ENCODE measurements around the gene TTC19.
"Not testable (repeated sequence)": the region's sequence is repeated elsewhere in the genome, so short reads cannot be mapped to it uniquely, and the experiment has no call there.

Gene TTC19

DNA sequence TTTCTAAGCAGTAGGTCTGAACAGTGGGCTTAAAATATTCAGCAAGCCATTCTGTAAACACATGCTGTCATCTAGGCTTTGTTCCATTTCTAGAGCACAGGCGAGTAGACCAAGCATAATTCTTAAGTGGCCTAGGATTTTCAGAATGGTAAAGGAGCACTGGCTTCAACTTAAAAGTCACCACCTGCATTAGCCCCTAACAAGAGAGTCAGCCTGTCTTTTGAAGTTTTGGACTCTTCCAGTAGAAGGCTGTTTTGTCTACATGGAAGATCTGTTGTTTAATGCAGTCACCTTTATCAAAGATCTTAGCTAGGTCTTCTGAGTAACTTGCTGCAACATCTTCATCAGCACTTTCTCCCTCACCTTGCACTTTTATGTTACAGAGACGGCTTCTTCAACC, 36.6 kb downstream of the TTC19 start:
- FAIRE-seq: no peak

DNA sequence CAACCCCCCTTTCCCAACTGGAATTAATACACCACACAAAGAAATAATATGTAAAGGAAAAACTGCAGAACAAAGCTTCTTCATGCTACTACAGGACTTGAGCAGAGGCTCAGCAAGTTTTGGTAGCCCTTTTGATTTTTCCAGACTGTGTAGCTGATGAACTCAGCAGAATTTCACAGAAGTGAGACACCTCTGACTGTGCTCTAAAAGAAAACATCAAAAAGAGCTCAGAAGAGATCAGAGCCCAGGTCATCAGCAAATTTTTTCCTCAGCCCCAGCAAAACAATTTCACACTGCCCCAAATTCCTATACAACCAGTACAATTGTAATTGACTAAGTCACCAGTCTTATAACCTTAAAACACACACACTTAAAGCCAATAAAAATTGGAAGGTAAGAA, 38.0 kb downstream of the TTC19 start:
- FAIRE-seq: no peak

DNA sequence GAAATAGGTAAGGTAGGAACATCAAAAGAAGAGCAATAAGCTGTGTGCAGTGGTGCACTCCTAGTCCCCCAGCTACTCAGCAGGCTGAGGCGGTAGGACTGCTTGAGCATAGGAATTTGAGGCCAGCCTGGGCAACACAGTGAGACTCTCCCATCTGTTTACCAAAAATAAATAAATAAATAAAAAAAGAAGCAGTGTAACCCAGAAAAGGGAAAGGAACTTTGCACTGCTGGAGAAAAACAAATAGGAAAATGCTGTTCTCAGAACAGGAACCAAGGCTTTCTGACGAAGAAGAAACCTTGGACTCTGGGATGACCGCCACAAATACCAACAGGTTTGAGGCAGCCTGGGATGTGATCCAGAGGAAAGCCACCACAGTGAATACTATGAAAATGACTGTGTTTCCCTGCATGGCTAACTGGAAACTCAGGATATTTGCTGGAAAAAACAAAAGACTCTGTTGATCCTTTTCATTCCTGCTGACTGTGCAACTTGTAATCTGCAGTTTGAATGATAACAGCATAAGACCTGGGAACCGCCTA, 41.2 kb downstream of the TTC19 start:
- FAIRE-seq: no peak

DNA sequence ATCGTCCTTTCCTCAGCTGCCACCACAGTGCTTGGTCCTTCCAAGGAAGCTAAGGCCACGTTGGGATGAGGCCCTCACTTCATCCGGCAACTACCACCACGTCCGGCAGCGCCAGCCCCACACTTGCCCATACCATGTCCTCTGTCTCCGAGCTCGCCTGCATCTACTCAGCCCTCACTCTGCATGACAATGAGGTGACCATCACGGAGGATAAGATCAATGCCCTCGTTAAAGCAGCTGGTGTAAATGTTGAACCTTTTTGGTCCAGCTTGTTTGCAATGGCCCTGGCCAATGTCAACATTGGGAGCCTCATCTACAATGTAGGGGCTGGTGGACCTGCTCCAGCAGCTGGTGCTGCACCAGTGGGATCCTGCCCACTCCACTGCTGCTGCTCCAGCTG, 44.9 kb downstream of the TTC19 start:
- FAIRE-seq: no peak

DNA sequence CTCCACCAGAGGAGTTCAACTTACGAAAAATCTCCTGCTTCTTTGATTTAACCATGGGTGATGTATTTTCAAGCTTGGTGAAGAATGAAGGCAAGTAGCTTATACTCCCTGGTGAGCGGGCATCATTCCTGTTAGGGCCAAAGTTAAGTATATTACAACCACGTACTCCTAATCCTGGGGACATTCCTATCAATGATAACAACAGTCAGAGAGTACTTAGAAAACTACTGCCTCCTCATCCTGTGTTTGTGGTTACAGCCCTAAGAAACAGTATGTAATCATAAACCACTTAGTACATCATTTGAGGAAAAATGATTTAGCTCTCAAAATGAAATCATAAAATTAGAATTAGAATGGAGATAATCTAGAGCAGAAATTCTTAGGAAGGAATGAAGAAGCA, 47.3 kb downstream of the TTC19 start:
- no peak for FAIRE-seq

DNA sequence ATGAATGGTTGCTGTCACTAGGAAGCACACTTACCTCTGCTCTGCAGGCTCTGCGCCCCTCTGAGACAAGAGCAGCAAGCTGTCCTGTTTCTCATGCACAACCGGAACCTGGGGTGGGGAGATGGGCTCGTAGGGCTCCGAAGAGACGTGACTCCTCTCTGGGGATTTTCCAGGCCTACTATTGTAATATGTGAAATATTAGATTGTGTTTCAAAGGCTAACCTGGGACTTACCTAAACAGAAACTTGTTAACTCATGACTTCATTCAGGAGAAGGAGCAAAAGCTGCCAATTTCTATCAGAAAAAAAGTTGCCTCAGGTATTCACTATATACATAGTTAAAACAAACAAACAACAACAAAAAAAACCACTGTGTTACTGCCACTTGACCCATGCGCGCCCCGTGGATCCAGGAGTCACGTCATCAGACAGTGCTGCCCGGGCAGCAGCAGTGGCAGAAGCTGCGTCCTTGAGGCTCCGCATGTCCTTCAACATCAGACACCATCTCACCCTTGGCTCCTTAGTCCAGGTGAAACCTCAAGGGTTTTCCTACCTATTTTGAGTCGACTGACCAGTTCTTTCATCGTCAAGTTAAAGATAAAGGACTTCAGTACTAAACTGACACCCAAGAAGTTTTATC, 49.3 kb downstream of the TTC19 start:
- no peak for FAIRE-seq

DNA sequence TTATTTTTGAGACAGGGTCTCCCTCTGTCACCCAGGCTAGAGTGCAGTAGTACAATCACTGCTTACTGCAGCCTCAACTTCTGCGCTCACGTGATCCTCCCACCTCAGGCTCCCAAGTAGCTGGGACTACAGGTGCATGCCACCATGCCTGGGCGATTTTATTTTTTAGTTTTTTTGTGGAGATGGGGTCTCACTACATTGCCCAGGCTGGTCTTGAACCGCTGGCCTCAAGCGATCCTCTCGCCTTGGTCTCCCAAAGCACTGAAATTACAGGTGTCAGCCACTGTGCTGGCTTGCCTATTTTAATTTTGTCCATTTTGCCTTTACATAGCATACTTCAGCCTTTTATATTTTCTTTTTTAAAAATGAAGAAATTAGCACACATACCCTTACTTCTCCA, 51.2 kb downstream of the TTC19 start:
- FAIRE-seq: no peak

DNA sequence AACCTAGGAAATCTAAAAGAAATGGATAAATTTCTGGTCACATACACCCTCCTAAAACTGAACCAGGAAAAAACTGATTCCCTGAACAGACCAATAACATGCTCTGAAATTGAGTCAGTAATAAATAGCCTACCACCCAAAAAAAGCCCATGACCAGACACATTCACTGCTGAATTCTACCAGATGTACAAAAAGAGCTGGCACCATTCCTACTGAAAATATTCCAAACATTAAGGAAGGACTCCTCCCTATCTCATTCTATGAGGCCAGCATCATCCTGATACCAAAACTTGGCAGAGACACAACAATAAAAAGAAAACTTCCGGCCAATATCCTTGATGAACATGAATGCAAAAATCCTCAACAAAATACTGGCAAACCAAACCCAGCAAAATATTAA, 52.9 kb downstream of the TTC19 start:
- FAIRE-seq: no peak

DNA sequence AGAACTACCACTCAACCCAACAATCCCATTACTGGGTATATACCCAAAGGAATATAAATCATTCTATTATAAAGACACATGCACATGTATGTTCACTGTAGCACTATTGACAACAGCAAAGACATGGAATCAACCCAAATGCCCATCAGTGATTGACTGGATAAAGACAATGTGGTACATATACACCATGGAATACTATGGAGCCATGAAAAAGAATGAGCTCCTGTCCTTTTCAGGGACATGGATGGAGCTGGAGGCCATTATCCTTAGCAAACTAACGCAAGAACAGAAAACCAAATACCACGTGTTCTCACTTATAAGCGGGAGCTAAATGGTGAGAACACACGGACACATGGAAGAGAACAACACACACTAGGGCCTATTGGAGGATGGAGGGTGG, 55.5 kb downstream of the TTC19 start:
- not testable (repeated sequence) for FAIRE-seq

DNA sequence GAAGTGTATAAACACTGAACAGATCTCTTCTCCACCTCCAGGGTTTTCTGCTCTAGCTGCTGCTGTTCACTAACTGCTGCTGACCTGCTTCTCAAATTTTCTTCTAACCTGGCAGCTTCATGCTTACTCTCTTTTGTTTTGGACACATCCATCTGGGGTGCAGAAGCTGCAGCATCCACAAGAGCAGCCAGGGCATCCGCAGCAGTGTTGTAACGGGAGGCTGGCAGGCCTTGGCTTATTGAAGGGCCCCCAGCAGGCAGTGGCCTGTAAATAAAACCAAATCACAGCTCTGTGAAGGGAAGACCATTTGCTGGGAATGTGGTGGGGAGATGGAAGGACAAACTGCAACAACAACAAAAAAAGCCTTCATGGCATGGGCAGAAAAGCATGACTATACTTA, 62.0 kb downstream of the TTC19 start:
- FAIRE-seq: no peak

DNA sequence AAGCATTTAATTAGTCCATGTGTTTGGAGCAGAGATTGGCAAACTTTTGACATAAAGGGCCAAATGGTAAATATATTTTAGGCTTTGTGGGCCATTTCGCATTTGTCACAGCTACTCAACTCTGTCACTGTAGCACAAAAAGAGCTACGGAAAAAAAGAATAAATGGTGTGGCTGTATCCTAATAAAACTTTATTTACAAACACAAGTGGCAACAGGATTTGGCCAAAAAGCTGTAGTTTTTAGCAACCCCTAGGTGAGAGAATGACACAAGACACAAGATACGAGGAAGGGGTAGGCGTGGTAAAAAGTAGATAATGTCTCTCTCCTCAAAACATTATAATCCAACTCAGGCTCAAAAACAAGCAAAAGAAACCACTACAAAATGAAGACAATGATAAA, 66.5 kb downstream of the TTC19 start:
- FAIRE-seq: no peak

DNA sequence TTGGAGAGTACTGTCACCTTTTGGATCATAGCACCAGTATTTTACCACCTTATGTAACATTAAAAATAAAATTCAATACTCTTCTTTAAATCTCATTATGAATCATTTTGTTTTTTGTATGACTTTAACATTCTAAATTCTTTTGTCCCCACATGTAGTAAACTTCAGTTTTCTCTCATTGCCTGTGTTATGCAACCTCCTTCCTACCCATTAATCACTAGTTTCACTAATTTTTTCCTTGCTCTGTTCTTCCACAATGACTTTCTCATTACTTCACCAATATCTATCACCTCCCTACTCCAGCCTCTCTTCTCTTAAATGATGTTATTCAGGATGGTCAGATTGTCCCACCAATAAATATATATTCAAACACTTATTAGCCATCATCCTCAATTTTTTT, 68.7 kb downstream of the TTC19 start:
- FAIRE-seq: no peak

DNA sequence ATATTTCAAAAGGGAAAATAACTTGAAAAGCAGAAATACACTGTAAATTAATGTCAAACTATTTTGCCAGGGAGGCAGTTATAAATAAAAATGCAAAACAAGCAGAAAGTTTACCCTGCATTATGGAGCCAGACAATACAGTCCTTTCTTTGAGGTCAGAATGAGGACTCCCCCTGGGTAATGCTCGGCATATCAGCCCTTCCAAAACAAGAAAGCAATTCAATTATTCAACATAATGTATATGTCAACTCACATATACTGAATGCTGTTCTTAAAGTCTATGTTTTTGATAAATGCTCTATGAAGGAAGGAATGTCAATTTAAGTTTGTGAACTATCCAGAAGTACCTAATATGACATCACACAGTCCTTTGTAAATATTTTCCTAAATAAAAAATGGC, 72.4 kb downstream of the TTC19 start:
- FAIRE-seq: no peak

DNA sequence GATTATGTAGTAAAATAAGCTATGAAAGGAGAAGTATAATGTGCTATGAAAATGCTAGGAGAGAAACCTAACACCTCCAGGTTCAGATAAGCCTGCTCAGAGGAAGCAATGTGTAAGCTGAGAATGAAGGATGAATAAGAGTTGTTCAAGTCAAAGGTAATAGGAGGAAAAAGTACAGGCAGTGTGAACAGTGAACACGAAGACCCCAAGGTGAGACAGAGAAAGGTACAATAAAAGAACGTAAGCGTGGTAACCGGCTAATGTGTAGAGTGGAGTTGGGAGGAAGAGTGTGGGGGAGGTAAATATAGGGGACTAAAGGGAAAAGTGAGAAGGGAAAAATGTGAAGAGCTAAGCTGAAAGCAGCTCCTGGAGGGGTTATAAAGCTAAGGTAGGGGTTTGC, 74.2 kb downstream of the TTC19 start:
- FAIRE-seq: no peak

DNA sequence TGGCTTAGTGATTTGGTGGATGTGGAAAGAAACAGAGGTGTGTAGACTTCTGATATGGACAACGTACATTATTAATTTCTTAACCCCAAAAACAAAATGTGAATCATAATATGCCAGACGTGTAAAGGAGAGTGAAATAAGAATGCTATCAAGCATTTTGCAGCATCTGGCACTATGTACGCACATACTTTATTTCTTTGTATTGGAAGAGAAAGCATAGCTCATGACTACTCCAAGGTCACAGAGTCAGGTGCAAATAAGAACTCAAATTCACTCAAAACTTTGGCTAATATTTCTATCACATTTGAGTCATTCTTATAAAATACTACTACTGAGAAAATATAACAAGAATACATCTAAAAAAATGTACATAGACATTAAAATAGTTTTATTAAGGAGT, 74.8 kb downstream of the TTC19 start:
- no peak for FAIRE-seq

DNA sequence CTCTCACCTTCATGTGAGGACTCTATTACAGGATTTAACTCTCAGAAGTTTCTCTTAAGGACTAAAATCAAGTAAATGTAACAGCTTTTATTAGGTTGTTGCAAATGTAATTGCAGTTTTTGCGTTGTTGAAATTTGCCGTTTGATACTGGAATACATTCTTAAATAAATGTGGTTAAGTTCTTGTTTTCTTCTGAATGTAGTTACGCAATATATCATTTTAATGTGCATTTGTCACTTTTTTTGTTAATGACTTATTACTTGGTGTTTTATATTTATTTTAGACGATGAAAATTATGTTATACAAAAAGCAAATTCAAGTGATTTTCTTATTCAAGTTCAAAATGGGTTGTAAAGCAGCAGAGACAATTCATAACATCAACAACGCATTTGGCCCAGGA, 76.3 kb downstream of the TTC19 start:
- no peak for FAIRE-seq
